Suppressor macrophage treated with lipopolysaccharide for 4 hours (primary cell): ENCODE results near the gene QKI.

Experiments
- DNase-seq: peaks from one replicate; pipeline ENCODE4 v3.0.0-alpha.2; 2020

QKI gene

GRCh38 chr6:163626073-163626867 is 211.8 kb downstream of the QKI start:
- DNase-seq, result no peak

GRCh38 chr6:163627274-163628062 is 212.9 kb downstream of the QKI start:
- no peak for DNase-seq
